MM.1S (cell line): ENCODE results near the gene LMBR1.

Source experiments
- DNase-seq: peaks from one replicate; pipeline ENCODE4 v3.0.0-alpha.2; 2015
- H2AFZ ChIP-seq: fragments of 300-600 bp; sonication (generic); 2 replicates; pipeline ENCODE4 v1.6.0; 2016; ENCODE audit warnings: antibody characterized with exemption, low read length
- H3F3A ChIP-seq: fragments of 300-600 bp; sonication (generic); 2 replicates; pipeline ENCODE4 v1.6.1; 2016; ENCODE audit warnings: mild to moderate bottlenecking, antibody characterized with exemption, low read length, moderate library complexity, mixed read lengths; ENCODE audit not compliant: insufficient read depth
- H3K27ac ChIP-seq: fragments of 300-600 bp; sonication (generic); 2 replicates; pipeline ENCODE4 v1.5.1; 2016; ENCODE audit warnings: mild to moderate bottlenecking, low read length
- H3K27me3 ChIP-seq: fragments of 300-600 bp; sonication (generic); replicated peaks from 2 replicates; pipeline ENCODE4 v1.6.0; 2016; ENCODE audit warnings: low read length; ENCODE audit not compliant: insufficient read depth
- H3K36me3 ChIP-seq: fragments of 300-600 bp; sonication (generic); replicated peaks from 2 replicates; pipeline ENCODE4 v1.6.1; 2016; ENCODE audit warnings: mild to moderate bottlenecking, low read length, mixed read lengths; ENCODE audit not compliant: insufficient read depth
- H3K4me1 ChIP-seq: fragments of 300-600 bp; sonication (generic); 2 replicates; pipeline ENCODE4 v1.6.1; 2016; ENCODE audit warnings: low read length, mixed read lengths
- H3K4me2 ChIP-seq: fragments of 300-600 bp; sonication (generic); 2 replicates; pipeline ENCODE4 v1.6.0; 2016; ENCODE audit warnings: low read depth, low read length
- H3K4me3 ChIP-seq: fragments of 300-600 bp; sonication (generic); 2 replicates; pipeline ENCODE4 v1.5.1; 2016; ENCODE audit warnings: low read length, mixed read lengths
- H3K79me2 ChIP-seq: fragments of 300-600 bp; sonication (generic); 2 replicates; pipeline ENCODE4 v1.6.1; 2016; ENCODE audit warnings: mixed run types, low read length, mixed read lengths
- H3K9ac ChIP-seq: fragments of 300-600 bp; sonication (generic); 2 replicates; pipeline ENCODE4 v1.6.1; 2016; ENCODE audit warnings: low read length, mixed read lengths
- H3K9me2 ChIP-seq: fragments of 300-600 bp; sonication (generic); replicated peaks from 2 replicates; pipeline ENCODE4 v1.6.1; 2016; ENCODE audit warnings: mild to moderate bottlenecking, low read length, mixed read lengths; ENCODE audit not compliant: insufficient read depth
- H3K9me3 ChIP-seq: fragments of 300-600 bp; sonication (generic); replicated peaks from 2 replicates; pipeline ENCODE4 v1.6.1; 2016; ENCODE audit warnings: mild to moderate bottlenecking, low read length, mixed read lengths; ENCODE audit not compliant: insufficient read depth
- H4K20me1 ChIP-seq: fragments of 300-600 bp; sonication (generic); 2 replicates; pipeline ENCODE4 v1.6.1; 2016; ENCODE audit warnings: mild to moderate bottlenecking, low read length, moderate library complexity, mixed read lengths; ENCODE audit not compliant: insufficient read depth
- CTCF ChIP-seq: fragments of 300-600 bp; sonication (generic); IDR thresholded peaks from 2 replicates; pipeline ENCODE4 v1.5.1; 2016; ENCODE audit warnings: antibody characterized with exemption, low read length, mixed read lengths
- EZH2 ChIP-seq: fragments of 300-600 bp; sonication (generic); optimal IDR thresholded peaks from 2 replicates; pipeline ENCODE3; 2017; ENCODE audit warnings: low read depth, mild to moderate bottlenecking, antibody characterized with exemption, low read length, mixed read lengths
- EZH2phosphoT487 ChIP-seq: fragments of 300-600 bp; sonication (generic); IDR thresholded peaks from 2 replicates; pipeline ENCODE4 v1.6.1; 2018; ENCODE audit warnings: antibody characterized with exemption, low read length

Gene LMBR1

GRCh38 chr7:156898938-156899337 lies 6.0 kb upstream of the LMBR1 start:
- Histone ChIP-seq H3K79me2 (no peaks in the 10 kb centered on the region), H3K36me3 (no peaks in the 10 kb centered on the region), H3K4me3 (no peak overlapping the region), H3K9ac (no peak overlapping the region), H3K9me2 (no peaks in the 10 kb centered on the region), H3K9me3 (no peaks in the 10 kb centered on the region), H2AFZ (no peak overlapping the region), H3F3A (no peaks in the 10 kb centered on the region), H3K4me2 (no peak overlapping the region), H4K20me1 (no peaks in the 10 kb centered on the region), H3K4me1 (peaks cover 7% of the 10 kb centered on the region; the same call in 1 of the 2 replicates), H3K27me3 (no peaks in the 10 kb centered on the region), H3K27ac (no peak overlapping the region)
- no peak for TF ChIP-seq EZH2
- no peak for TF ChIP-seq CTCF
- no peak for TF ChIP-seq EZH2phosphoT487
- DNase-seq: no peak

GRCh38 chr7:156897673-156898072 lies 4.7 kb upstream of the LMBR1 start:
- Histone ChIP-seq H3K79me2 (no peaks in the 10 kb centered on the region), H3K9ac (no peak overlapping the region), H2AFZ (no peak overlapping the region), H3K9me3 (no peaks in the 10 kb centered on the region), H3K4me3 (no peak overlapping the region), H3K4me2 (no peak overlapping the region), H3K27me3 (no peaks in the 10 kb centered on the region), H3F3A (peaks cover 7% of the 10 kb centered on the region; the same call in 1 of the 2 replicates), H3K36me3 (no peaks in the 10 kb centered on the region), H3K27ac (no peak overlapping the region), H3K4me1 (peaks cover 7% of the 10 kb centered on the region; the same call in 1 of the 2 replicates), H4K20me1 (no peaks in the 10 kb centered on the region), H3K9me2 (no peaks in the 10 kb centered on the region)
- no peak for TF ChIP-seq EZH2phosphoT487
- TF ChIP-seq CTCF: no peak
- no peak for TF ChIP-seq EZH2
- DNase-seq: no peak

- no peak overlapping the region for H2AFZ ChIP-seq
- H3K4me1 ChIP-seq: peaks cover 7% of the 10 kb centered on the region; the same call in 1 of the 2 replicates
These were observed 3.5 kb upstream of the LMBR1 start for GRCh38 chr7:156896388-156897022.

More at GRCh38 chr7:156896388-156897022, 3.5 kb upstream of the LMBR1 start:
- H3K79me2 ChIP-seq: peaks cover 9% of the 10 kb centered on the region
- no peaks in the 10 kb centered on the region for H3K36me3 ChIP-seq
- TF ChIP-seq CTCF (no peak), EZH2 (no peak), EZH2phosphoT487 (no peak)
- no peaks in the 10 kb centered on the region for H4K20me1 ChIP-seq
- H3K4me3 ChIP-seq: no peak overlapping the region
- H3K27ac ChIP-seq: no peak overlapping the region
- no peak overlapping the region for H3K4me2 ChIP-seq
- no peak overlapping the region for H3K9ac ChIP-seq
- DNase-seq: no peak
- H3K27me3 ChIP-seq: no peaks in the 10 kb centered on the region
- H3K9me3 ChIP-seq: no peaks in the 10 kb centered on the region
- no peaks in the 10 kb centered on the region for H3K9me2 ChIP-seq
- peaks cover 12% of the 10 kb centered on the region; the same call in 1 of the 2 replicates for H3F3A ChIP-seq
